Esophagus squamous epithelium (tissue), 5 donors: Measurements from ENCODE around the gene GABBR2. TPM values are rescaled to one million over a fixed set of nuclear protein-coding genes. Genes with fewer than 3 reads are reported as not detected.

Source experiments
- DNase-seq: peaks from one replicate; lab custom pipeline; 2025; lab: John Stamatoyannopoulos, UW
- H3K27ac ChIP-seq, 4 donors: fragments of 200-600 bp; sonication (generic); one replicate each; pipeline ENCODE4 v1.5.1; 2016 to 2019; ENCODE audit warnings: mild to moderate bottlenecking in 1 of 4
- H3K27me3 ChIP-seq, 4 donors: fragments of 200-600 bp; sonication (generic); 1 replicate in 3 of 4; 2 replicates in 1 of 4; pipeline versions ENCODE4 v1.5.1 to v1.6.0; 2017 to 2021; ENCODE audit warnings: antibody characterized with exemption in 1 of 4
- H3K36me3 ChIP-seq, 3 donors: fragments of 200-600 bp; sonication (generic); one replicate each; pipeline ENCODE4 v1.5.1; 2016 to 2019
- H3K4me1 ChIP-seq, 3 donors: fragments of 200-600 bp; sonication (generic); one replicate each; pipeline ENCODE4 v1.5.1; 2017 to 2019
- H3K4me3 ChIP-seq, 4 donors: fragments of 200-600 bp; sonication (generic); 1 replicate in 3 of 4; 2 replicates in 1 of 4; pipeline ENCODE4 v1.5.1; 2016 to 2019; ENCODE audit warnings: mild to moderate bottlenecking in 2 of 4, moderate library complexity in 1 of 4
- H3K9me3 ChIP-seq, 3 donors: fragments of 200-600 bp; sonication (generic); one replicate each; pipeline ENCODE4 v1.5.1; 2016 to 2019
- CTCF ChIP-seq, 6 experiments: fragments of 450-650 bp in 4 of 6; fragments of 200-600 bp in 2 of 6; sonication (generic) in 2 of 6; IDR thresholded peaks; one replicate each; pipeline ENCODE4 v1.5.1; 2016 to 2019; ENCODE audit warnings: antibody characterized with exemption in 6 of 6, mild to moderate bottlenecking in 4 of 6, moderate library complexity in 4 of 6
- POLR2A ChIP-seq, 4 donors: fragments of 450-650 bp; IDR thresholded peaks; one replicate each; pipeline ENCODE4 v1.6.1; 2017; ENCODE audit warnings: antibody characterized with exemption in 4 of 4, mild to moderate bottlenecking in 4 of 4, moderate library complexity in 3 of 4
- WGBS, 2 donors: methylation state at CpG; one replicate each; pipeline ENCODE4 v1.1.5; 2018; 5-methylcytosine and 5-hydroxymethylcytosine counted together
- intact Hi-C: fragments of 100-400 bp; cut with DNase I; formaldehyde crosslinking; loops from one replicate; pipeline ENCODE4 v1.15.0; 2022
- total RNA-seq, 4 donors: library from RNA; depleted of rRNA; stranded (reverse); fragments of >200 nt; gene quantifications; one replicate each; pipeline ENCODE4 v1.1.0, GENCODE V29; 2016
- donor health status: DM: yes; HTN: yes; CAD: no.

The GABBR2 gene
- total RNA-seq, 4 donors from 2014 or later, result not detected

GRCh38 chr9:98545021-98545420 lies 163.7 kb downstream of the GABBR2 start:
- Histone ChIP-seq H3K27me3 (peaks cover 0 to 5% (median 0%) of the 10 kb centered on the region in 4 donors), H3K4me1 (no peaks in the 10 kb centered on the region), H3K36me3 (no peaks in the 10 kb centered on the region), H3K4me3 (no peak overlapping the region), H3K9me3 (no peaks in the 10 kb centered on the region), H3K27ac (no peak overlapping the region)
- WGBS, 2 donors, result 59 to 70% methylated on average over 4 of the region's 4 CpGs
- TF ChIP-seq CTCF (IDR thresholded peaks at IDR 0.05) (no peak), POLR2A (IDR thresholded peaks at IDR 0.05) (no peak)
- intact Hi-C loops, result no loop called here
- no peak for DNase-seq

- TF ChIP-seq CTCF (IDR thresholded peaks at IDR 0.05), result no peak
- TF ChIP-seq POLR2A (IDR thresholded peaks at IDR 0.05), result no peak
- 72 to 74% methylated on average over 13 to 16 of the region's 16 CpGs for WGBS, 2 donors
Measured at GRCh38 chr9:98541684-98542230, 167.0 kb downstream of the GABBR2 start.

GRCh38 chr9:98540476-98540875 lies 168.3 kb downstream of the GABBR2 start:
- TF ChIP-seq POLR2A (IDR thresholded peaks at IDR 0.05), result no peak
- TF ChIP-seq CTCF (IDR thresholded peaks at IDR 0.05), result no peak
- no peaks in the 10 kb centered on the region for H3K4me1 ChIP-seq
- H3K4me3 ChIP-seq, result no peak overlapping the region
- no peak overlapping the region for H3K27ac ChIP-seq
- 58 to 76% methylated on average over 4 of the region's 4 CpGs for WGBS, 2 donors
- no peak for DNase-seq
- intact Hi-C loops, result no loop called here
- H3K9me3 ChIP-seq, result no peaks in the 10 kb centered on the region
- no peaks in the 10 kb centered on the region for H3K36me3 ChIP-seq
- H3K27me3 ChIP-seq, result peaks cover 0 to 13% (median 0%) of the 10 kb centered on the region in 4 donors

More at GRCh38 chr9:98541684-98542230, 167.0 kb downstream of the GABBR2 start:
- no peaks in the 10 kb centered on the region for H3K4me1 ChIP-seq
- no peaks in the 10 kb centered on the region for H3K36me3 ChIP-seq
- H3K9me3 ChIP-seq, result no peaks in the 10 kb centered on the region
- no peak overlapping the region for H3K4me3 ChIP-seq
- intact Hi-C loops, result no loop called here
- DNase-seq, result no peak
- no peak overlapping the region for H3K27ac ChIP-seq
- peaks cover 0 to 8% (median 0%) of the 10 kb centered on the region in 4 donors for H3K27me3 ChIP-seq

- Histone ChIP-seq H3K27me3 (peaks cover 0 to 13% (median 0%) of the 10 kb centered on the region in 4 donors), H3K9me3 (no peaks in the 10 kb centered on the region), H3K36me3 (no peaks in the 10 kb centered on the region), H3K4me1 (no peaks in the 10 kb centered on the region), H3K4me3 (no peak overlapping the region), H3K27ac (no peak overlapping the region)
- TF ChIP-seq CTCF (IDR thresholded peaks at IDR 0.05), result no peak
- TF ChIP-seq POLR2A (IDR thresholded peaks at IDR 0.05), result no peak
- no peak for DNase-seq
- intact Hi-C loops, result no loop called here
- 65 to 83% methylated on average over 6 to 7 of the region's 7 CpGs for WGBS, 2 donors
Measured at GRCh38 chr9:98539954-98540353, 168.8 kb downstream of the GABBR2 start.

GRCh38 chr9:98538626-98539031 lies 170.1 kb downstream of the GABBR2 start:
- no peak for DNase-seq
- intact Hi-C loops, result no loop called here
- whole genome bisulfite sequencing, 2 donors, result 39 to 67% methylated on average over 3 to 7 of the region's 10 CpGs

More at GRCh38 chr9:98538626-98539031, 170.1 kb downstream of the GABBR2 start:
- Histone ChIP-seq H3K9me3 (no peaks in the 10 kb centered on the region), H3K27ac (no peak overlapping the region), H3K4me1 (no peaks in the 10 kb centered on the region), H3K27me3 (peaks cover 0 to 13% (median 0%) of the 10 kb centered on the region in 4 donors), H3K36me3 (no peaks in the 10 kb centered on the region), H3K4me3 (no peak overlapping the region)
- no peak for TF ChIP-seq POLR2A (IDR thresholded peaks at IDR 0.05)
- no peak for TF ChIP-seq CTCF (IDR thresholded peaks at IDR 0.05)
